Effector memory CD4-positive, alpha-beta T cell (primary cell): ENCODE measurements around the gene AAMP.

Experiments used
- DNase-seq, 3 donors: peaks; one replicate each; pipeline ENCODE4 v3.0.0-alpha.2; 2020
- H3K27ac ChIP-seq: 2 replicates; pipeline ENCODE4 v1.7.0; 2013; ENCODE audit warnings: mild to moderate bottlenecking, low read length, moderate library complexity; ENCODE audit not compliant: insufficient read depth, poor library complexity, severe bottlenecking
- H3K27me3 ChIP-seq: replicated peaks from 2 replicates; pipeline ENCODE4 v1.7.0; 2013; ENCODE audit warnings: mild to moderate bottlenecking, low read length; ENCODE audit not compliant: insufficient read depth, control insufficient read depth, poor library complexity, severe bottlenecking
- H3K36me3 ChIP-seq: 2 replicates; pipeline ENCODE4 v1.7.0; 2013; ENCODE audit warnings: mild to moderate bottlenecking, low read length, moderate library complexity; ENCODE audit not compliant: control insufficient read depth, insufficient read depth
- H3K4me1 ChIP-seq: 2 replicates; pipeline ENCODE4 v1.7.0; 2013; ENCODE audit warnings: low read length, mild to moderate bottlenecking; ENCODE audit not compliant: control insufficient read depth, insufficient read depth, poor library complexity, severe bottlenecking
- H3K4me3 ChIP-seq: 2 replicates; pipeline ENCODE4 v1.7.0; 2013; ENCODE audit warnings: low read length, low read depth, mild to moderate bottlenecking; ENCODE audit not compliant: insufficient read depth, poor library complexity, severe bottlenecking
- H3K9me3 ChIP-seq: 2 replicates; pipeline ENCODE4 v1.7.0; 2013; ENCODE audit warnings: mild to moderate bottlenecking, low read length, moderate library complexity; ENCODE audit not compliant: control insufficient read depth

AAMP gene

GRCh38 chr2:218265626-218266025 is 4.3 kb downstream of the AAMP start:
- DNase-seq = no peak
- Histone ChIP-seq H3K36me3 (peaks cover 40% of the 10 kb centered on the region), H3K27me3 (no peaks in the 10 kb centered on the region), H3K4me3 (no peak overlapping the region), H3K9me3 (no peaks in the 10 kb centered on the region), H3K27ac (no peak overlapping the region), H3K4me1 (peaks cover 6% of the 10 kb centered on the region)

- no peaks in the 10 kb centered on the region for H3K27me3 ChIP-seq
- no peak overlapping the region for H3K4me3 ChIP-seq
- H3K36me3 ChIP-seq = peaks cover 40% of the 10 kb centered on the region
- DNase-seq = no peak
- no peak overlapping the region for H3K27ac ChIP-seq
- peaks cover 6% of the 10 kb centered on the region for H3K4me1 ChIP-seq
- H3K9me3 ChIP-seq = no peaks in the 10 kb centered on the region
These were observed 5.0 kb downstream of the AAMP start for GRCh38 chr2:218264773-218265561.

GRCh38 chr2:218263817-218264641 is 5.9 kb downstream of the AAMP start:
- no peak overlapping the region for H3K27ac ChIP-seq
- H3K4me1 ChIP-seq = peaks cover under 1% of the 10 kb centered on the region
- peaks cover 40% of the 10 kb centered on the region for H3K36me3 ChIP-seq
- H3K4me3 ChIP-seq = no peak overlapping the region
- no peak for DNase-seq
- H3K9me3 ChIP-seq = no peaks in the 10 kb centered on the region
- no peaks in the 10 kb centered on the region for H3K27me3 ChIP-seq

GRCh38 chr2:218262631-218263586 is 7.0 kb downstream of the AAMP start:
- Histone ChIP-seq H3K9me3 (no peaks in the 10 kb centered on the region), H3K4me1 (no peaks in the 10 kb centered on the region), H3K4me3 (no peak overlapping the region), H3K27ac (no peak overlapping the region), H3K36me3 (peaks cover 40% of the 10 kb centered on the region), H3K27me3 (no peaks in the 10 kb centered on the region)
- DNase-seq = no peak

- no peak for DNase-seq
- H3K4me1 ChIP-seq = peaks cover 4% of the 10 kb centered on the region
- peaks cover 40% of the 10 kb centered on the region for H3K36me3 ChIP-seq
- no peak overlapping the region for H3K4me3 ChIP-seq
- no peaks in the 10 kb centered on the region for H3K9me3 ChIP-seq
- no peak overlapping the region for H3K27ac ChIP-seq
- no peaks in the 10 kb centered on the region for H3K27me3 ChIP-seq
These were observed 7.7 kb downstream of the AAMP start for GRCh38 chr2:218262237-218262600.

- Histone ChIP-seq H3K27me3 (no peaks in the 10 kb centered on the region), H3K4me1 (peaks cover 5% of the 10 kb centered on the region), H3K27ac (no peak overlapping the region)
These were observed 8.3 kb downstream of the AAMP start for GRCh38 chr2:218261423-218262236.

GRCh38 chr2:218260742-218261422 is 9.1 kb downstream of the AAMP start, which contains the start of gene GPBAR1:
GPBAR1 (plus strand) TSS chr2:218261015; CDS start chr2:218262725, 1,710 bp downstream.
- H3K27ac ChIP-seq = no peak within 1 kb of the TSS
- H3K36me3 ChIP-seq = peaks cover 31% of the 10 kb centered on the region
- no peak for DNase-seq
- H3K4me3 ChIP-seq = no peak within 1 kb of the TSS
- no peaks in the 10 kb centered on the region for H3K27me3 ChIP-seq
- H3K4me1 ChIP-seq = peaks cover 5% of the 10 kb centered on the region
- H3K9me3 ChIP-seq = no peaks in the 10 kb centered on the region

More at GRCh38 chr2:218261423-218262236, 8.3 kb downstream of the AAMP start:
- no peaks in the 10 kb centered on the region for H3K9me3 ChIP-seq
- H3K36me3 ChIP-seq = peaks cover 38% of the 10 kb centered on the region
- no peak overlapping the region for H3K4me3 ChIP-seq
- no peak for DNase-seq

GRCh38 chr2:218260166-218260565 is 9.8 kb downstream of the AAMP start:
- no peaks in the 10 kb centered on the region for H3K9me3 ChIP-seq
- peaks cover 5% of the 10 kb centered on the region for H3K4me1 ChIP-seq
- DNase-seq = no peak
- H3K27ac ChIP-seq = no peak overlapping the region
- peaks cover 29% of the 10 kb centered on the region for H3K36me3 ChIP-seq
- no peak overlapping the region for H3K4me3 ChIP-seq
- no peaks in the 10 kb centered on the region for H3K27me3 ChIP-seq
